A673 (cell line): ENCODE measurements around the gene MSI2.

Source experiments
- CTCF ChIP-seq: fragments of 300-800, 200-600 bp; sonication (generic); conservative IDR thresholded peaks from 2 replicates; pipeline ENCODE4 v1.5.1; 2017; ENCODE audit warnings: low read depth, mild to moderate bottlenecking, antibody characterized with exemption, low read length, moderate library complexity, mixed read lengths
- EZH2 ChIP-seq: fragments of 200-600 bp; sonication (generic); IDR thresholded peaks from 2 replicates; pipeline ENCODE4 v1.6.1; 2017; ENCODE audit warnings: borderline replicate concordance, low read depth, mild to moderate bottlenecking, mixed read lengths, antibody characterized with exemption, low read length; ENCODE audit not compliant: poor library complexity, severe bottlenecking

- TF ChIP-seq CTCF (no peak), EZH2 (no peak)
Observed at GRCh38 chr17:57577751-57578607, 321.7 kb downstream of the MSI2 start.
